Measurements from ENCODE around the gene RERE.

GRCh38 chr1:8698012-8698630 lies 119.3 kb downstream of the RERE start:
- TF ChIP-seq, protein P1, sequence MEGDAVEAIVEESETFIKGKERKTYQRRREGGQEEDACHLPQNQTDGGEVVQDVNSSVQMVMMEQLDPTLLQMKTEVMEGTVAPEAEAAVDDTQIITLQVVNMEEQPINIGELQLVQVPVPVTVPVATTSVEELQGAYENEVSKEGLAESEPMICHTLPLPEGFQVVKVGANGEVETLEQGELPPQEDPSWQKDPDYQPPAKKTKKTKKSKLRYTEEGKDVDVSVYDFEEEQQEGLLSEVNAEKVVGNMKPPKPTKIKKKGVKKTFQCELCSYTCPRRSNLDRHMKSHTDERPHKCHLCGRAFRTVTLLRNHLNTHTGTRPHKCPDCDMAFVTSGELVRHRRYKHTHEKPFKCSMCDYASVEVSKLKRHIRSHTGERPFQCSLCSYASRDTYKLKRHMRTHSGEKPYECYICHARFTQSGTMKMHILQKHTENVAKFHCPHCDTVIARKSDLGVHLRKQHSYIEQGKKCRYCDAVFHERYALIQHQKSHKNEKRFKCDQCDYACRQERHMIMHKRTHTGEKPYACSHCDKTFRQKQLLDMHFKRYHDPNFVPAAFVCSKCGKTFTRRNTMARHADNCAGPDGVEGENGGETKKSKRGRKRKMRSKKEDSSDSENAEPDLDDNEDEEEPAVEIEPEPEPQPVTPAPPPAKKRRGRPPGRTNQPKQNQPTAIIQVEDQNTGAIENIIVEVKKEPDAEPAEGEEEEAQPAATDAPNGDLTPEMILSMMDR (conservative IDR thresholded peaks at IDR 0.05), result no peak
- no peak for TF ChIP-seq ZFX (IDR thresholded peaks at IDR 0.05)

Measured in C4-2B (cell line).